ENCODE measurements around the gene CCNY.

GRCh38 chr10:35369049-35369611 is 32.8 kb downstream of the CCNY start:
- TF ChIP-seq YY1 (IDR thresholded peaks at IDR 0.05; ENCODE audit: insufficient read depth, insufficient read length) = no peak
- TF ChIP-seq ZNF274 (IDR thresholded peaks at IDR 0.05; ENCODE audit: low read depth, low read length) = no peak
